ENCODE results near the gene RNF149. TPM values are rescaled to one million over a fixed set of nuclear protein-coding genes. Genes with fewer than 3 reads are reported as not detected.

RNF149 gene
- total and polyA plus RNA-seq, 9 of the 15 experiments (the other 6 are each of a cell fraction or from before 2014, with no cell fraction given), result 9.0 to 31.5 (median 22.8) TPM

DNA sequence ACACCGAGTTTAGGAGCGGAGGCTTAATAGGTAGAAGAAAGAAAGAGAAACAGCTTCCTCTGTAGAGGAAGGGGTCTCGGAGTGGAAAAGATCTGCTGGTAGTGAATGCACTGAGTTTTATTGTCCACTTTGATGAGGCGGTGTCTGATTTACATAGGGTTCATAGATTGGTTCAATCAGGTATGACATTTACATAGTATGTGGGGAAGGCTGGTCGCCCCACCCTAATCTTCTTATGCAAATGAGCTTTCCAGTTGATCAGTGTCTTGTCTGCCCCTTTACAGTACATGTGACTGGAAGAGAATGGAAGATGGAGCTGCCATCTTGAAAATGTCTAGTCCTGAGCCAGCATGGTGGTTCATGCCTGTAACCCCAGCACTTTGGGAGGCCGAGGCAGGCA lies 75.7 kb downstream of the RNF149 start (continued):
- TF ChIP-seq, protein P1, sequence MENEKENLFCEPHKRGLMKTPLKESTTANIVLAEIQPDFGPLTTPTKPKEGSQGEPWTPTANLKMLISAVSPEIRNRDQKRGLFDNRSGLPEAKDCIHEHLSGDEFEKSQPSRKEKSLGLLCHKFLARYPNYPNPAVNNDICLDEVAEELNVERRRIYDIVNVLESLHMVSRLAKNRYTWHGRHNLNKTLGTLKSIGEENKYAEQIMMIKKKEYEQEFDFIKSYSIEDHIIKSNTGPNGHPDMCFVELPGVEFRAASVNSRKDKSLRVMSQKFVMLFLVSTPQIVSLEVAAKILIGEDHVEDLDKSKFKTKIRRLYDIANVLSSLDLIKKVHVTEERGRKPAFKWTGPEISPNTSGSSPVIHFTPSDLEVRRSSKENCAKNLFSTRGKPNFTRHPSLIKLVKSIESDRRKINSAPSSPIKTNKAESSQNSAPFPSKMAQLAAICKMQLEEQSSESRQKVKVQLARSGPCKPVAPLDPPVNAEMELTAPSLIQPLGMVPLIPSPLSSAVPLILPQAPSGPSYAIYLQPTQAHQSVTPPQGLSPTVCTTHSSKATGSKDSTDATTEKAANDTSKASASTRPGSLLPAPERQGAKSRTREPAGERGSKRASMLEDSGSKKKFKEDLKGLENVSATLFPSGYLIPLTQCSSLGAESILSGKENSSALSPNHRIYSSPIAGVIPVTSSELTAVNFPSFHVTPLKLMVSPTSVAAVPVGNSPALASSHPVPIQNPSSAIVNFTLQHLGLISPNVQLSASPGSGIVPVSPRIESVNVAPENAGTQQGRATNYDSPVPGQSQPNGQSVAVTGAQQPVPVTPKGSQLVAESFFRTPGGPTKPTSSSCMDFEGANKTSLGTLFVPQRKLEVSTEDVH (IDR thresholded peaks at IDR 0.05; ENCODE audit: low read depth, partially characterized antibody), result no peak
- TF ChIP-seq NFE2 (IDR thresholded peaks at IDR 0.05; ENCODE audit: low read depth) (no peak), LCOR (CRISPR knock-in tag; IDR thresholded peaks at IDR 0.05) (no peak), ZNF589 (CRISPR knock-in tag; IDR thresholded peaks at IDR 0.05; ENCODE audit: low read depth) (no peak), TBP (optimal IDR thresholded peaks at IDR 0.05; ENCODE audit: low read depth, low read length) (peak; percentile 14), ZNF780A (CRISPR knock-in tag; IDR thresholded peaks at IDR 0.05) (no peak)
- TF ChIP-seq, protein P2, sequence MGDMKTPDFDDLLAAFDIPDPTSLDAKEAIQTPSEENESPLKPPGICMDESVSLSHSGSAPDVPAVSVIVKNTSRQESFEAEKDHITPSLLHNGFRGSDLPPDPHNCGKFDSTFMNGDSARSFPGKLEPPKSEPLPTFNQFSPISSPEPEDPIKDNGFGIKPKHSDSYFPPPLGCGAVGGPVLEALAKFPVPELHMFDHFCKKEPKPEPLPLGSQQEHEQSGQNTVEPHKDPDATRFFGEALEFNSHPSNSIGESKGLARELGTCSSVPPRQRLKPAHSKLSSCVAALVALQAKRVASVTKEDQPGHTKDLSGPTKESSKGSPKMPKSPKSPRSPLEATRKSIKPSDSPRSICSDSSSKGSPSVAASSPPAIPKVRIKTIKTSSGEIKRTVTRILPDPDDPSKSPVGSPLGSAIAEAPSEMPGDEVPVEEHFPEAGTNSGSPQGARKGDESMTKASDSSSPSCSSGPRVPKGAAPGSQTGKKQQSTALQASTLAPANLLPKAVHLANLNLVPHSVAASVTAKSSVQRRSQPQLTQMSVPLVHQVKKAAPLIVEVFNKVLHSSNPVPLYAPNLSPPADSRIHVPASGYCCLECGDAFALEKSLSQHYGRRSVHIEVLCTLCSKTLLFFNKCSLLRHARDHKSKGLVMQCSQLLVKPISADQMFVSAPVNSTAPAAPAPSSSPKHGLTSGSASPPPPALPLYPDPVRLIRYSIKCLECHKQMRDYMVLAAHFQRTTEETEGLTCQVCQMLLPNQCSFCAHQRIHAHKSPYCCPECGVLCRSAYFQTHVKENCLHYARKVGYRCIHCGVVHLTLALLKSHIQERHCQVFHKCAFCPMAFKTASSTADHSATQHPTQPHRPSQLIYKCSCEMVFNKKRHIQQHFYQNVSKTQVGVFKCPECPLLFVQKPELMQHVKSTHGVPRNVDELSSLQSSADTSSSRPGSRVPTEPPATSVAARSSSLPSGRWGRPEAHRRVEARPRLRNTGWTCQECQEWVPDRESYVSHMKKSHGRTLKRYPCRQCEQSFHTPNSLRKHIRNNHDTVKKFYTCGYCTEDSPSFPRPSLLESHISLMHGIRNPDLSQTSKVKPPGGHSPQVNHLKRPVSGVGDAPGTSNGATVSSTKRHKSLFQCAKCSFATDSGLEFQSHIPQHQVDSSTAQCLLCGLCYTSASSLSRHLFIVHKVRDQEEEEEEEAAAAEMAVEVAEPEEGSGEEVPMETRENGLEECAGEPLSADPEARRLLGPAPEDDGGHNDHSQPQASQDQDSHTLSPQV (IDR thresholded peaks at IDR 0.05), result no peak
- TF ChIP-seq, protein P3, sequence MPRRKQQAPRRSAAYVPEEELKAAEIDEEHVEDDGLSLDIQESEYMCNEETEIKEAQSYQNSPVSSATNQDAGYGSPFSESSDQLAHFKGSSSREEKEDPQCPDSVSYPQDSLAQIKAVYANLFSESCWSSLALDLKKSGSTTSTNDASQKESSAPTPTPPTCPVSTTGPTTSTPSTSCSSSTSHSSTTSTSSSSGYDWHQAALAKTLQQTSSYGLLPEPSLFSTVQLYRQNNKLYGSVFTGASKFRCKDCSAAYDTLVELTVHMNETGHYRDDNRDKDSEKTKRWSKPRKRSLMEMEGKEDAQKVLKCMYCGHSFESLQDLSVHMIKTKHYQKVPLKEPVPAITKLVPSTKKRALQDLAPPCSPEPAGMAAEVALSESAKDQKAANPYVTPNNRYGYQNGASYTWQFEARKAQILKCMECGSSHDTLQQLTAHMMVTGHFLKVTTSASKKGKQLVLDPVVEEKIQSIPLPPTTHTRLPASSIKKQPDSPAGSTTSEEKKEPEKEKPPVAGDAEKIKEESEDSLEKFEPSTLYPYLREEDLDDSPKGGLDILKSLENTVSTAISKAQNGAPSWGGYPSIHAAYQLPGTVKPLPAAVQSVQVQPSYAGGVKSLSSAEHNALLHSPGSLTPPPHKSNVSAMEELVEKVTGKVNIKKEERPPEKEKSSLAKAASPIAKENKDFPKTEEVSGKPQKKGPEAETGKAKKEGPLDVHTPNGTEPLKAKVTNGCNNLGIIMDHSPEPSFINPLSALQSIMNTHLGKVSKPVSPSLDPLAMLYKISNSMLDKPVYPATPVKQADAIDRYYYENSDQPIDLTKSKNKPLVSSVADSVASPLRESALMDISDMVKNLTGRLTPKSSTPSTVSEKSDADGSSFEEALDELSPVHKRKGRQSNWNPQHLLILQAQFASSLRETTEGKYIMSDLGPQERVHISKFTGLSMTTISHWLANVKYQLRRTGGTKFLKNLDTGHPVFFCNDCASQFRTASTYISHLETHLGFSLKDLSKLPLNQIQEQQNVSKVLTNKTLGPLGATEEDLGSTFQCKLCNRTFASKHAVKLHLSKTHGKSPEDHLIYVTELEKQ (CRISPR knock-in tag; IDR thresholded peaks at IDR 0.05), result no peak
- TF ChIP-seq, protein P4, sequence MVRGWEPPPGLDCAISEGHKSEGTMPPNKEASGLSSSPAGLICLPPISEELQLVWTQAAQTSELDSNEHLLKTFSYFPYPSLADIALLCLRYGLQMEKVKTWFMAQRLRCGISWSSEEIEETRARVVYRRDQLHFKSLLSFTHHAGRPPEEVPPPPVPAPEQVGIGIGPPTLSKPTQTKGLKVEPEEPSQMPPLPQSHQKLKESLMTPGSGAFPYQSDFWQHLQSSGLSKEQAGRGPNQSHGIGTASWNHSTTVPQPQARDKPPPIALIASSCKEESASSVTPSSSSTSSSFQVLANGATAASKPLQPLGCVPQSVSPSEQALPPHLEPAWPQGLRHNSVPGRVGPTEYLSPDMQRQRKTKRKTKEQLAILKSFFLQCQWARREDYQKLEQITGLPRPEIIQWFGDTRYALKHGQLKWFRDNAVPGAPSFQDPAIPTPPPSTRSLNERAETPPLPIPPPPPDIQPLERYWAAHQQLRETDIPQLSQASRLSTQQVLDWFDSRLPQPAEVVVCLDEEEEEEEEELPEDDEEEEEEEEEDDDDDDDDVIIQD (CRISPR knock-in tag; IDR thresholded peaks at IDR 0.05), result no peak
